GM12872 (cell line): ENCODE results near the gene CDK11B.

Experiments used
- CTCF ChIP-seq: IDR thresholded peaks from 3 replicates; pipeline ENCODE4 v1.5.1; 2011; ENCODE audit warnings: low read depth, mild to moderate bottlenecking, low read length, moderate library complexity; ENCODE audit not compliant: insufficient read depth

CDK11B gene

GRCh38 chr1:1626207-1627141 is 32.3 kb downstream of the CDK11B start:
- TF ChIP-seq CTCF, result no peak

- TF ChIP-seq CTCF, result no peak
These were observed 33.0 kb downstream of the CDK11B start for GRCh38 chr1:1625824-1626206.

GRCh38 chr1:1625404-1625775 is 33.4 kb downstream of the CDK11B start:
- TF ChIP-seq CTCF, result no peak

GRCh38 chr1:1624443-1625403 is 34.1 kb downstream of the CDK11B start:
- no peak for TF ChIP-seq CTCF

- no peak for TF ChIP-seq CTCF
These were observed 35.0 kb downstream of the CDK11B start for GRCh38 chr1:1623631-1624442.

- no peak for TF ChIP-seq CTCF
These were observed 35.6 kb downstream of the CDK11B start for GRCh38 chr1:1623181-1623630.
